ENCODE data around the gene NMT1. TPM values are rescaled to one million over a fixed set of nuclear protein-coding genes. Genes with fewer than 3 reads are reported as not detected.
A peak's percentile ranks its signal among the peaks of the same experiment; 100 is the strongest.

NMT1 gene
- total and polyA plus RNA-seq, 2 of the 13 experiments (the other 11 are each of a cell fraction or from before 2014, with no cell fraction given) = 75.7 to 142 TPM

DNA sequence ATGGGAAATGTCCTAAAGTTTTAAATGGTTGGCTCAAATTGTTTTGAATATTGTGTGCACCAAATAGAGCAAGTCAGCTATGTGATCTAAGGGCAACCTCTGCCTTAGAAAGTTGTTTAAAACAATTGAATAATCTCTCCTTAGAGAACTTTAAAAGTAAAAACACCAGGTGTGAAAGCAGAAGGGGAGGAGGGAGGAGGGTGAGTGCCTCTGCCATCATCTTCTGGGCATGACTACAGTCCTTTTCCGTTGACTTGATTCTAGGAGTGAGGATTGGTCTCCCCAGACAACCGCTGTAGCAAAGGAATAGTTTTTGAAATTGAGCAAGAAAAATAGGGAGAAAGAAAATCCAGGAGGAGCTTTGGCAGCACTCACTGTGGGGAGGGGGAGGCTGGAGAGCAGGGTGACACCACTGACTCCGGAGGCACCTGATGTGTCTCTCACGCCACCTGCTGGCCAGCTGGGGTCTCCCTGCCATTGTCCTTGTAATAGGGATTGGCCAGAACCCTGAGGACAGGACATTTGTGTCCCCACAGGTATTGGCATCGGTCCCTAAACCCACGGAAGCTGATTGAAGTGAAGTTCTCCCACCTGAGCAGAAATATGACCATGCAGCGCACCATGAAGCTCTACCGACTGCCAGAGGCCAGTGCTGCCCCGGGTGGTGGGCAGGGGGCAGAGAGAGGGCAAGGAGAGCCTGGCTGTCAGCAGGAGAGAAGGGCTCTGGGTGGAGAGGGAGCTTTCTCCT, 37.9 kb downstream of the NMT1 start (continued):
- TF ChIP-seq, protein P1, sequence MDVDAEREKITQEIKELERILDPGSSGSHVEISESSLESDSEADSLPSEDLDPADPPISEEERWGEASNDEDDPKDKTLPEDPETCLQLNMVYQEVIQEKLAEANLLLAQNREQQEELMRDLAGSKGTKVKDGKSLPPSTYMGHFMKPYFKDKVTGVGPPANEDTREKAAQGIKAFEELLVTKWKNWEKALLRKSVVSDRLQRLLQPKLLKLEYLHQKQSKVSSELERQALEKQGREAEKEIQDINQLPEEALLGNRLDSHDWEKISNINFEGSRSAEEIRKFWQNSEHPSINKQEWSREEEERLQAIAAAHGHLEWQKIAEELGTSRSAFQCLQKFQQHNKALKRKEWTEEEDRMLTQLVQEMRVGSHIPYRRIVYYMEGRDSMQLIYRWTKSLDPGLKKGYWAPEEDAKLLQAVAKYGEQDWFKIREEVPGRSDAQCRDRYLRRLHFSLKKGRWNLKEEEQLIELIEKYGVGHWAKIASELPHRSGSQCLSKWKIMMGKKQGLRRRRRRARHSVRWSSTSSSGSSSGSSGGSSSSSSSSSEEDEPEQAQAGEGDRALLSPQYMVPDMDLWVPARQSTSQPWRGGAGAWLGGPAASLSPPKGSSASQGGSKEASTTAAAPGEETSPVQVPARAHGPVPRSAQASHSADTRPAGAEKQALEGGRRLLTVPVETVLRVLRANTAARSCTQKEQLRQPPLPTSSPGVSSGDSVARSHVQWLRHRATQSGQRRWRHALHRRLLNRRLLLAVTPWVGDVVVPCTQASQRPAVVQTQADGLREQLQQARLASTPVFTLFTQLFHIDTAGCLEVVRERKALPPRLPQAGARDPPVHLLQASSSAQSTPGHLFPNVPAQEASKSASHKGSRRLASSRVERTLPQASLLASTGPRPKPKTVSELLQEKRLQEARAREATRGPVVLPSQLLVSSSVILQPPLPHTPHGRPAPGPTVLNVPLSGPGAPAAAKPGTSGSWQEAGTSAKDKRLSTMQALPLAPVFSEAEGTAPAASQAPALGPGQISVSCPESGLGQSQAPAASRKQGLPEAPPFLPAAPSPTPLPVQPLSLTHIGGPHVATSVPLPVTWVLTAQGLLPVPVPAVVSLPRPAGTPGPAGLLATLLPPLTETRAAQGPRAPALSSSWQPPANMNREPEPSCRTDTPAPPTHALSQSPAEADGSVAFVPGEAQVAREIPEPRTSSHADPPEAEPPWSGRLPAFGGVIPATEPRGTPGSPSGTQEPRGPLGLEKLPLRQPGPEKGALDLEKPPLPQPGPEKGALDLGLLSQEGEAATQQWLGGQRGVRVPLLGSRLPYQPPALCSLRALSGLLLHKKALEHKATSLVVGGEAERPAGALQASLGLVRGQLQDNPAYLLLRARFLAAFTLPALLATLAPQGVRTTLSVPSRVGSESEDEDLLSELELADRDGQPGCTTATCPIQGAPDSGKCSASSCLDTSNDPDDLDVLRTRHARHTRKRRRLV (CRISPR knock-in tag; IDR thresholded peaks at IDR 0.05) = no peak
- TF ChIP-seq, protein P2, sequence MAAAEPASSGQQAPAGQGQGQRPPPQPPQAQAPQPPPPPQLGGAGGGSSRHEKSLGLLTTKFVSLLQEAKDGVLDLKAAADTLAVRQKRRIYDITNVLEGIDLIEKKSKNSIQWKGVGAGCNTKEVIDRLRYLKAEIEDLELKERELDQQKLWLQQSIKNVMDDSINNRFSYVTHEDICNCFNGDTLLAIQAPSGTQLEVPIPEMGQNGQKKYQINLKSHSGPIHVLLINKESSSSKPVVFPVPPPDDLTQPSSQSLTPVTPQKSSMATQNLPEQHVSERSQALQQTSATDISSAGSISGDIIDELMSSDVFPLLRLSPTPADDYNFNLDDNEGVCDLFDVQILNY (CRISPR knock-in tag; conservative IDR thresholded peaks at IDR 0.05) = no peak
- peak; percentile 45; the same call in 1 of the 2 replicates for TF ChIP-seq GATAD2A (CRISPR knock-in tag; IDR thresholded peaks at IDR 0.05)
- TF ChIP-seq, protein P3, sequence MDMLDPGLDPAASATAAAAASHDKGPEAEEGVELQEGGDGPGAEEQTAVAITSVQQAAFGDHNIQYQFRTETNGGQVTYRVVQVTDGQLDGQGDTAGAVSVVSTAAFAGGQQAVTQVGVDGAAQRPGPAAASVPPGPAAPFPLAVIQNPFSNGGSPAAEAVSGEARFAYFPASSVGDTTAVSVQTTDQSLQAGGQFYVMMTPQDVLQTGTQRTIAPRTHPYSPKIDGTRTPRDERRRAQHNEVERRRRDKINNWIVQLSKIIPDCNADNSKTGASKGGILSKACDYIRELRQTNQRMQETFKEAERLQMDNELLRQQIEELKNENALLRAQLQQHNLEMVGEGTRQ (IDR thresholded peaks at IDR 0.05; ENCODE audit: low read depth, low read length) = no peak
- TF ChIP-seq, protein P3 (CRISPR knock-in tag; IDR thresholded peaks at IDR 0.05; ENCODE audit: borderline replicate concordance) = no peak
- TF ChIP-seq, protein P4, sequence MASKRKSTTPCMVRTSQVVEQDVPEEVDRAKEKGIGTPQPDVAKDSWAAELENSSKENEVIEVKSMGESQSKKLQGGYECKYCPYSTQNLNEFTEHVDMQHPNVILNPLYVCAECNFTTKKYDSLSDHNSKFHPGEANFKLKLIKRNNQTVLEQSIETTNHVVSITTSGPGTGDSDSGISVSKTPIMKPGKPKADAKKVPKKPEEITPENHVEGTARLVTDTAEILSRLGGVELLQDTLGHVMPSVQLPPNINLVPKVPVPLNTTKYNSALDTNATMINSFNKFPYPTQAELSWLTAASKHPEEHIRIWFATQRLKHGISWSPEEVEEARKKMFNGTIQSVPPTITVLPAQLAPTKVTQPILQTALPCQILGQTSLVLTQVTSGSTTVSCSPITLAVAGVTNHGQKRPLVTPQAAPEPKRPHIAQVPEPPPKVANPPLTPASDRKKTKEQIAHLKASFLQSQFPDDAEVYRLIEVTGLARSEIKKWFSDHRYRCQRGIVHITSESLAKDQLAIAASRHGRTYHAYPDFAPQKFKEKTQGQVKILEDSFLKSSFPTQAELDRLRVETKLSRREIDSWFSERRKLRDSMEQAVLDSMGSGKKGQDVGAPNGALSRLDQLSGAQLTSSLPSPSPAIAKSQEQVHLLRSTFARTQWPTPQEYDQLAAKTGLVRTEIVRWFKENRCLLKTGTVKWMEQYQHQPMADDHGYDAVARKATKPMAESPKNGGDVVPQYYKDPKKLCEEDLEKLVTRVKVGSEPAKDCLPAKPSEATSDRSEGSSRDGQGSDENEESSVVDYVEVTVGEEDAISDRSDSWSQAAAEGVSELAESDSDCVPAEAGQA (IDR thresholded peaks at IDR 0.05; ENCODE audit: low read depth) = no peak
- TF ChIP-seq, protein P4 (CRISPR knock-in tag; IDR thresholded peaks at IDR 0.05; ENCODE audit: borderline replicate concordance) = no peak
- TF ChIP-seq, protein P5, sequence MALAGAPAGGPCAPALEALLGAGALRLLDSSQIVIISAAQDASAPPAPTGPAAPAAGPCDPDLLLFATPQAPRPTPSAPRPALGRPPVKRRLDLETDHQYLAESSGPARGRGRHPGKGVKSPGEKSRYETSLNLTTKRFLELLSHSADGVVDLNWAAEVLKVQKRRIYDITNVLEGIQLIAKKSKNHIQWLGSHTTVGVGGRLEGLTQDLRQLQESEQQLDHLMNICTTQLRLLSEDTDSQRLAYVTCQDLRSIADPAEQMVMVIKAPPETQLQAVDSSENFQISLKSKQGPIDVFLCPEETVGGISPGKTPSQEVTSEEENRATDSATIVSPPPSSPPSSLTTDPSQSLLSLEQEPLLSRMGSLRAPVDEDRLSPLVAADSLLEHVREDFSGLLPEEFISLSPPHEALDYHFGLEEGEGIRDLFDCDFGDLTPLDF (CRISPR knock-in tag; IDR thresholded peaks at IDR 0.05) = no peak
- no peak for TF ChIP-seq ZNF20 (CRISPR knock-in tag; IDR thresholded peaks at IDR 0.05)
- TF ChIP-seq ZFP36 (IDR thresholded peaks at IDR 0.05; ENCODE audit: borderline replicate concordance, low read depth, low read length, partially characterized antibody) = no peak
- TF ChIP-seq, protein P6, sequence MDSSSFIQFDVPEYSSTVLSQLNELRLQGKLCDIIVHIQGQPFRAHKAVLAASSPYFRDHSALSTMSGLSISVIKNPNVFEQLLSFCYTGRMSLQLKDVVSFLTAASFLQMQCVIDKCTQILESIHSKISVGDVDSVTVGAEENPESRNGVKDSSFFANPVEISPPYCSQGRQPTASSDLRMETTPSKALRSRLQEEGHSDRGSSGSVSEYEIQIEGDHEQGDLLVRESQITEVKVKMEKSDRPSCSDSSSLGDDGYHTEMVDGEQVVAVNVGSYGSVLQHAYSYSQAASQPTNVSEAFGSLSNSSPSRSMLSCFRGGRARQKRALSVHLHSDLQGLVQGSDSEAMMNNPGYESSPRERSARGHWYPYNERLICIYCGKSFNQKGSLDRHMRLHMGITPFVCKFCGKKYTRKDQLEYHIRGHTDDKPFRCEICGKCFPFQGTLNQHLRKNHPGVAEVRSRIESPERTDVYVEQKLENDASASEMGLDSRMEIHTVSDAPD (CRISPR knock-in tag; IDR thresholded peaks at IDR 0.05) = no peak

All from HepG2 (cell line).